GM12801 (cell line): Measurements from ENCODE around the gene ADCY5.

Experiments used
- TF ChIP-seq, protein P1 (sequence below): IDR thresholded peaks from one replicate; pipeline ENCODE4 v1.5.1; 2011; ENCODE audit warnings: control low read depth; ENCODE audit not compliant: insufficient read length; ENCODE audit errors: extremely low read depth

ADCY5 gene

DNA sequence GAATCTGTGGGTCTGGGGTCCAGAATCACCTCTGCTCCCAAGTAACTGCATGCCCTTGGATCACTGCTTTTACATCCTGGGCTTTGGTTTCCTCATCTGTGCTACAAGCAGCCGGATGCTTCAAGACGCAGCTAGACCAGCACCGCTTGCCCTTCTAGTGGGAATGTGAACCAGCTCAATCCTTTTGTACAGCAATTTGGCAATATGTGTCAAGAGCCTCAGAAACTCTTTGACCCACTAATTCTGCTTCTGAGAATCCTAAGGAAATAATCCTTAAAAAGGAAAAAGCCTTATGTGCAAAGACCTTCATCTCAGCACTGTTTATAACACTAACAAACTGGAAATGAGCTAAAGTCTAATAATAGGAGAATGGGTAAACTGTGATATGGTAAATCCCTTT lies 48.7 kb downstream of the ADCY5 start:
- TF ChIP-seq, protein P1, sequence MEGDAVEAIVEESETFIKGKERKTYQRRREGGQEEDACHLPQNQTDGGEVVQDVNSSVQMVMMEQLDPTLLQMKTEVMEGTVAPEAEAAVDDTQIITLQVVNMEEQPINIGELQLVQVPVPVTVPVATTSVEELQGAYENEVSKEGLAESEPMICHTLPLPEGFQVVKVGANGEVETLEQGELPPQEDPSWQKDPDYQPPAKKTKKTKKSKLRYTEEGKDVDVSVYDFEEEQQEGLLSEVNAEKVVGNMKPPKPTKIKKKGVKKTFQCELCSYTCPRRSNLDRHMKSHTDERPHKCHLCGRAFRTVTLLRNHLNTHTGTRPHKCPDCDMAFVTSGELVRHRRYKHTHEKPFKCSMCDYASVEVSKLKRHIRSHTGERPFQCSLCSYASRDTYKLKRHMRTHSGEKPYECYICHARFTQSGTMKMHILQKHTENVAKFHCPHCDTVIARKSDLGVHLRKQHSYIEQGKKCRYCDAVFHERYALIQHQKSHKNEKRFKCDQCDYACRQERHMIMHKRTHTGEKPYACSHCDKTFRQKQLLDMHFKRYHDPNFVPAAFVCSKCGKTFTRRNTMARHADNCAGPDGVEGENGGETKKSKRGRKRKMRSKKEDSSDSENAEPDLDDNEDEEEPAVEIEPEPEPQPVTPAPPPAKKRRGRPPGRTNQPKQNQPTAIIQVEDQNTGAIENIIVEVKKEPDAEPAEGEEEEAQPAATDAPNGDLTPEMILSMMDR = no peak

DNA sequence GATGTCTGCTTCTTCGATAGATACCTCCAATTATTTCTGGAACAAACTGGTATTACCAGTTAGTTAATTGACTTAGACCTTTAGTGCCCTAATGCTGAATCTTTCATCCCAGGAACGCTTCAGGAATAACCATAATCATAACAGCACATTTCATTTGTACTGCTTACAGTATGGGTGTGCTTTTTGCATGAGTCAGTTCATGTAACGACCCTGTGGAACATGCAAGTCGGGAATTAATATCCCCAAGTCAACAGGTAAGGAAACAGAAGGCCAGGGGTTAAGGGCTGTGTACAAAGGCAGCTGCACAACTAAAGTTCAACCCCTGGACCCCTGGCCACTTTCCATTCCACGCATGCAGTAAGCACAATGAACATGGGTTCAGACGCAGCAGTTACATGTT lies 49.2 kb downstream of the ADCY5 start:
- TF ChIP-seq, protein P1 = no peak

DNA sequence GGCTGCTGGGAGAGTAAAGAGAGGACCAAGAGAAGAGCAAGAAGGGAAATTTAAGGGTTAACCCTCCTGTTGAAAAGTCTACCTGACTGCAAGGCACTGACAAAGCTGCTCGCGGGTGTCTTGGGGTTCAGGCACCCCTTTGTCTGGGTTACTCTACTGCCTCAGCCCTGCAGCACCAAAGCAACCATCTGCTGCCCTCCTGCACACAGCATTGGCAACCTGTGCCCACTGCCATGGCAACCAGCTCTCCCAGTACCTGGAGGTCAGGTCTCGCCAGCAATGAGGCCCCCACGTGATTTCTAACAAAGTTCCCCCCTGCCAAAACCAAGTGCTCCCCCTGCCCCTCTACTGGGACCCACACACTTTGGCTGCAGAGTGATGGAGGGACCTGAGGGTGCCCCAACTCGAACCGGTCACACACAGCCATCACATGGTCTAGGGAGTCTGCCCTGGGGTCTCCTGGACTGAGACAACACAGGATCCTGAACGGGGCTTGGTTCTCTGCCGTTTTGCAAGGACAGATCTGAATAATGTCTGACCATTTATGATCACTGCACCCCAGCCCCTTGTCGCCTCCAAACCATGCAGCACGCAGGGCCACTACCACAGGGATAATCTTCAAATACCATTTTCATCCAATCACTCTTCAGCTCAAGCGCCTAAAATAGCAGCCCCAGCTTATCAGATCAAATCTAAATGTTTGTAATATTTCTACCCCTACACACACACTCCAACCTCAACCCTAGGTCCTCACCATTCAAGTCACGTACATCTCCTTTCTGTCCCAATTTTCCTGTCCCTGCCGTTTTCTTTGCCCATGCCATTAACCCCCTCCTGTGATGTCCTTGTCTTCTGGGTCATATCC lies 50.7 kb downstream of the ADCY5 start:
- TF ChIP-seq, protein P1 = no peak

DNA sequence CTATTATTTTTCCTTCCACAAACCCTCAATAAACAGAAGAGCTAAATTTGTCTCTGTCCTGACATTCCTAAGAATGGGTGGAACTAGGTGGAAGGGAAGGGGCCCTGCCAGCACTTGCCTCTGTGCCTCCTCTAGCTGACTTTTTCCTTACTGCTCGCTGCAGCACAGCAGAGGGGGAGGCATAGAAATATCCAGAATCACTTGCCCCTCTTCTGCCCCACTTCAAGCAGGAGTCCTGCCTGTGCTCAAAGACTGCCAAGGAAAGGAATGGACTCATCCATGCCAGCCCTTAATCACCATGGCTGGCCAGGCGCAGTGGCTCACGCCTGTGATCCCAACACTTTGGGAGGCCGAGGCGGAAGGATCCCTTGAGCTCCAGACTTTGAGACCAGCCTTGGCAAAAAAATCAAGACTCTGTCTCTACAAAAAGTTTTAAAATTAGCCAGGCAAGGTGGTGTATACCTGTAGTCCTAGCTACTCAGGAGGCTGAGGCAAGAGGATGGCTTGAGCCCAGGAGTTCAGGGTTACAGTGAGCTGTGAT lies 51.8 kb downstream of the ADCY5 start:
- TF ChIP-seq, protein P1 = no peak

DNA sequence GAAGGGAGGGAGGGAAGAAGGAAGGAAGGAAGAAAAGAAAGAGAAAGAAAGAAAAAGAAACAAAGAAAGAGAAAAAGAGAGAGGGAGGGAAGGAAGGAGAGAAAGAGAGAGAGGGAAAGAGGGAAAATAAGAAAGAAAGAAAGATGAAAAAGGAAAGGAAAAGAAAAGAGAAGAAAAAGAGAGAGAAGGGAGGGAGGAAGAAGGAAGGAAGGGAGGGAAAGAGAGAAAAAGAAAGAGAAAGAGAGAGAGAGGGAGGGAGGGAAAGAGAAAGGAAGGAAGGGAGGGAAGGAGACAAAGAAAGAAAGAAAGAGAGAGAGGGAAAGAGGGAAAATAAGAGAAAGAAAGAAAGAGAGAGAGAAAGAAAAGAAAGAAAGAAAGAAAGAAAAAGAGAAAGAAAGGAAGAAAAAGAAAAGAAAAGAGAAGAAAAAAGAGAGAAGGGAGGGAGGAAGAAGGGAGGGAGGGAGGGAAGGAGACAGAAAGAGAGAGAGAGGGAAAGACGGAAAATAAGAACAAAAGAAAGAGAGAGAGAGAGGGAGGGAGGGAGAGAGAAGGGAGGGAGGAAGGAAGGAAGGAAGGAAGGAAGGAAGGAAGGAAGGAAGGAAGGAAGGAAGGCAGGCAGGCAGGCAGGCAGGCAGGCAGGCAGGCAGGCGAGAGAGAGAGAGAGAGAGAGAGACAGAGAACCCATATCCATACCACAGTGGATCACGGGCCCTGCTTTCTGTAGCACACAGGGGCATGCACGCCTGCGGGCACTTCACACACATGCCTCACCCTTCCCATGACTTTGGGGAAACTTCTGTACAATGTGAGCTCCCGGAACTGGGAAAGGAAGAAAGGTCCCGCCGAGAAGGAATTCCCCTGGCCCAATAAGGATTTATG lies 52.5 kb downstream of the ADCY5 start:
- TF ChIP-seq, protein P1 = no peak

DNA sequence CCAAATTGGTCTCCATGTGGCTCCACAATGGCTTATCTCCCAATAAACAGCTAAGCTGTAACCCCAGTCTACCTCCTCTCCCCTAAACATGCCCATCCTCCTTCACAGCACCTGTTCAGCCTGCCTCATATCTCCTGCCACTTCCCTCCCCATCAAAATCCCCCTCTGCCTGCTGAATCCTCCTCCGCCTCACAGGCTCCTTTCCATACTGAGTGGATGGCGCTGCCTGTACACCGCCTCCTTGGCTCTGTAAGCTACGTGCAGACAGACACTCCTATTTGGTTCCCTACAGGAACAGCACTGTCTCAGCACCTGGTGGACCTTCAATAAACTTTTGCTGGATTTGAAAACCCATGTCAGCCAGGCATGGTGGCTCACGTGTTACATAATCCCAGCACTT lies 53.7 kb downstream of the ADCY5 start:
- TF ChIP-seq, protein P1 = no peak

DNA sequence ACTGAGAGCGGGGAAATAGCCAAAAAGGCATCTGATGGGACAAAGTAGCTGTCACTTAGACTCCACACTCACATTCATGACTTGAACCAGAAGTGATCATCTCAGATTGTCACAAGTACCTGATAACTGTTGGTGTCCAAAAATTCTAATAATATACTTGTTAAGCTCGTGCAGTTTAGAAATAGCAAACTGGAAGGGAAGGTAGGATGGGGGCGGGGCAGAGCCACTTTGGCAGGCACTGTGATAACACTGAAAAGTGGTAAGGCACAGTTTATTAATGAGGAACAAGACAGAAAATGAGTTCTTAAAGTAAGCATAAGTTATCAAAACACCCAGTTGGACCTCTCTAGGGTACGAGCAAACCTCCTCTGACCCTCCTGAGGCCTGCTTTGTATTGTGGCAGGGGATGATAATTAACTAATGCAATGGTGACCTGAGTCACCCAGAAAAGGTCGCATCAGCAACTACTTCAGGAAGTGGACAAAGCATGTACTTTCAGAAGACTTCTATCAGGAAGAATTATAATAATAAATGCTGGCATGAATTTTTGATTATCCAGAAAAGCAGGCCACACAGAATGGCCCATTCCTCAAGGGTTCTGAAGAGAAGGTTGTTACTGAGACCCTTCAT lies 54.4 kb downstream of the ADCY5 start:
- TF ChIP-seq, protein P1 = no peak
